GM12865 (cell line): ENCODE data around the gene PEX5L.

Experiments
- DNase-seq: peaks from one replicate; pipeline ENCODE4 v3.0.0; 2010; ENCODE audit warnings: low read depth
- H3K4me3 ChIP-seq: 2 replicates; pipeline ENCODE4 v1.5.1; 2011; ENCODE audit warnings: mild to moderate bottlenecking, low read depth, low read length, control low read depth
- CTCF ChIP-seq: IDR thresholded peaks from 2 replicates; pipeline ENCODE4 v1.5.1; 2011; ENCODE audit warnings: low read length, control low read depth, low read depth, inconsistent platforms; ENCODE audit not compliant: insufficient read depth; ENCODE audit errors: missing control alignments

Gene PEX5L

DNA sequence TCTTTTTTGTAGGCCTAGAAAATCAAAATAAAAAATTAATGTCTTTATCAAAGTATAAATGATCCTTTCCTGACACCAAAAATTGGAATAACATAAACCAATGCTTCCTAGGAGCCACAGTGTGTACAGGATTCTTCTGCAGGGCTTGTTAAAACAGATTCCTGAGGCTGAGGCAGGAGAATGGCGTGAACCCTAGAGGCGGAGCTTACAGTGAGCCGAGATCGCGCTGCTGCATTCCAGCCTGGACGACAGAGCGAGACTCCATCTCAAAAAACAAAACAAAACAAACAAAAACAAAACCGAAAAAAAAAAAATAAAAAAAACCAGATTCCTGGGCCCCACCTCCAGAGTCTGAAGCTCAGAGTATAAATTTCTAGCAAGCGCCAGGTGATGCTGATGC, 78.0 kb downstream of the PEX5L start:
- no peak for DNase-seq
- no peak for TF ChIP-seq CTCF
- H3K4me3 ChIP-seq: no peak overlapping the region

GRCh38 chr3:179958143-179958542, 78.6 kb downstream of the PEX5L start:
- H3K4me3 ChIP-seq: no peak overlapping the region
- no peak for DNase-seq
- TF ChIP-seq CTCF: no peak

GRCh38 chr3:179957264-179957845, 79.4 kb downstream of the PEX5L start:
- no peak for TF ChIP-seq CTCF
- H3K4me3 ChIP-seq: no peak overlapping the region
- peak; percentile 41 for DNase-seq

DNA sequence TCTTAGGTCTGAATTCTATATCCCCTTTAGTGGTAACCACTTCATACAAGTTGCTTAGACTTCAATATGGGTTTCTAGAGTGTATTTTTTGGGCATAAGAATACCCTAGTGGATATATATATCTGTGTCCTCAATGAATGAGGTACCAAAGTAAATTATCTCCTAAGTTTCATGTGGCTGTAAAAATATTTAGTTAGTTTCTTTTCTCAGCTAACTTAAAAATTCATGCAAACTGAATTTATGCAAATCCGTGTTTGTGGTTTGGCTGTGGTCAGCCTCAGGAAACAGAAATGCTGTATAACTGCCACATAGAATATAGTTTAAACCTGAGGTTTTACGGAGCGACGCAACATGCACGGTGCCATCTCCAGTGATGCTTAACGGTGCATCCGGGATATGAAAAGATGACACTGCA, 80.3 kb downstream of the PEX5L start:
- TF ChIP-seq CTCF: no peak
- H3K4me3 ChIP-seq: peak overlapping the region; percentile 25; the same call in 1 of the 2 replicates
- peak; percentile 95 for DNase-seq

- no peak overlapping the region for H3K4me3 ChIP-seq
- no peak for DNase-seq
Observed at GRCh38 chr3:179955809-179956208, 80.9 kb downstream of the PEX5L start.

GRCh38 chr3:179955286-179955685, 81.5 kb downstream of the PEX5L start:
- no peak overlapping the region for H3K4me3 ChIP-seq
- TF ChIP-seq CTCF: no peak
- no peak for DNase-seq

More at GRCh38 chr3:179955809-179956208, 80.9 kb downstream of the PEX5L start:
- TF ChIP-seq CTCF: no peak
